Stomach (tissue), 4 donors: Measurements from ENCODE around the gene TUBA1A.

Experiments used
- POLR2AphosphoS5 ChIP-seq, 3 donors: sonication (generic); formaldehyde crosslinking; IDR thresholded peaks; one replicate each; pipeline ENCODE4 v1.6.1; 2016; ENCODE audit warnings: antibody characterized with exemption in 3 of 3
- TF ChIP-seq, protein P1 (sequence below), 7 experiments: fragments of 450-650 bp in 4 of 7; fragments of 200-600 bp in 3 of 7; sonication (generic) in 3 of 7; IDR thresholded peaks; one replicate each; pipeline ENCODE4 v1.5.1; 2016 to 2019; ENCODE audit warnings: antibody characterized with exemption in 7 of 7, control low read depth in 2 of 7, mild to moderate bottlenecking in 1 of 7

DNA sequence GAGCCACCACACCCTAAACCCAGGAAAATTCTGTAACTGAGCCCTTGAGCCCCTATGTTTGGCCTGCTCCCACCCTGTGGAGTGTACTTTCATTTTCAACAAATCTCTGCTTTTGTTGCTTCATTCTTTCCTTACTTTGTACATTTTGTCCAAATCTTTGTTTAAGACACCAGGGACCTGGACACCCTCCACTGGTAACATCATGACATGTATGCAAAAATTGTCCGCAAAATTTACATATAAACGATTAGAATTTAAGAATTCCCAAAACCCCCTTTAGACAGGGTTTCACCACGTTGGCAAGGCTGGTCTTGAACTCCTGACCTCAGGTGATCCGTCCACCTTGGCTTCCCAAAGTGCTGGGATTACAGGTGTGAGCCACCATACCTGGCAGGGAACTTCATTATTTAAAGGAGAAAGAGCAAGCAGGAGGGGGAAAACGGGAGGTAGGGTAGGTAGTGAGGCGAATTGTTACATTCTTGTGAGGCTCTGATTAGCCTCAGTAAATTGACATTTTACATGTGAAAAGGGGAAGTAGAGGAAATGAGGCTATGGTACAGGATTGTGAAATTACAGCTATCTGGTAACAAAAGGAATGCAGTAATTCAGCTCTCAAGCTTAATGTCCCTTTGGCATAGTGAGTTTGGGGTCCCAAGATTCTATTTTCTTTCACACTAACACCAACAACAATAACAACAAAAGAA, 27.6 kb downstream of the TUBA1A start:
- no peak for TF ChIP-seq POLR2AphosphoS5 (IDR thresholded peaks at IDR 0.05)
- TF ChIP-seq, protein P1, sequence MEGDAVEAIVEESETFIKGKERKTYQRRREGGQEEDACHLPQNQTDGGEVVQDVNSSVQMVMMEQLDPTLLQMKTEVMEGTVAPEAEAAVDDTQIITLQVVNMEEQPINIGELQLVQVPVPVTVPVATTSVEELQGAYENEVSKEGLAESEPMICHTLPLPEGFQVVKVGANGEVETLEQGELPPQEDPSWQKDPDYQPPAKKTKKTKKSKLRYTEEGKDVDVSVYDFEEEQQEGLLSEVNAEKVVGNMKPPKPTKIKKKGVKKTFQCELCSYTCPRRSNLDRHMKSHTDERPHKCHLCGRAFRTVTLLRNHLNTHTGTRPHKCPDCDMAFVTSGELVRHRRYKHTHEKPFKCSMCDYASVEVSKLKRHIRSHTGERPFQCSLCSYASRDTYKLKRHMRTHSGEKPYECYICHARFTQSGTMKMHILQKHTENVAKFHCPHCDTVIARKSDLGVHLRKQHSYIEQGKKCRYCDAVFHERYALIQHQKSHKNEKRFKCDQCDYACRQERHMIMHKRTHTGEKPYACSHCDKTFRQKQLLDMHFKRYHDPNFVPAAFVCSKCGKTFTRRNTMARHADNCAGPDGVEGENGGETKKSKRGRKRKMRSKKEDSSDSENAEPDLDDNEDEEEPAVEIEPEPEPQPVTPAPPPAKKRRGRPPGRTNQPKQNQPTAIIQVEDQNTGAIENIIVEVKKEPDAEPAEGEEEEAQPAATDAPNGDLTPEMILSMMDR (IDR thresholded peaks at IDR 0.05) = no peak
